BJ (cell line): ENCODE data around the gene GABRA5. TPM values are rescaled to one million over a fixed set of nuclear protein-coding genes. Genes with fewer than 3 reads are reported as not detected.

ENCODE experiments used
- CTCF ChIA-PET: fragments of 350-600 bp; formaldehyde crosslinking; extraction: SDS; loops from one replicate; lab custom pipeline; 2021; ENCODE audit warnings: antibody characterized with exemption, inconsistent platforms; lab: Yijun Ruan, JAX
- POLR2A ChIA-PET: fragments of 300-600 bp; sonication (Branson Sonifier 250); formaldehyde crosslinking; extraction: SDS; loops from one replicate; lab custom pipeline; 2021; ENCODE audit warnings: antibody characterized with exemption; lab: Charles Lee
- DNase-seq: peaks from one replicate; pipeline ENCODE4 v3.0.0-alpha.2; 2011; ENCODE audit warnings: low read depth
- H3K27me3 ChIP-seq: 2 replicates; pipeline ENCODE4 v1.6.0; 2011; ENCODE audit warnings: low read length; ENCODE audit not compliant: control insufficient read depth, insufficient read depth
- H3K36me3 ChIP-seq: 2 replicates; pipeline ENCODE4 v1.5.1; 2011; ENCODE audit warnings: low read length; ENCODE audit not compliant: control insufficient read depth, insufficient read depth
- H3K4me3 ChIP-seq: 2 replicates; pipeline ENCODE4 v1.5.1; 2011; ENCODE audit warnings: low read depth, mild to moderate bottlenecking, control low read depth, low read length
- CTCF ChIP-seq: IDR thresholded peaks from 2 replicates; pipeline ENCODE4 v1.5.1; 2011; ENCODE audit warnings: low read depth, mild to moderate bottlenecking, control low read depth, inconsistent platforms, low read length, moderate library complexity; ENCODE audit not compliant: insufficient read depth
- polyA plus RNA-seq: library from polyadenylated mRNA; depleted of rRNA; stranded (reverse); fragments of >200 nt; gene quantifications from 2 replicates; pipeline ENCODE4 v1.2.3, GENCODE V29; 2011

Gene GABRA5
- polyA plus RNA-seq, 1 experiment, result 0.40 TPM

GRCh38 chr15:26841941-26842340, 24.9 kb upstream of the GABRA5 start:
- no peak overlapping the region for H3K4me3 ChIP-seq
- DNase-seq, result no peak
- CTCF ChIA-PET, result no interaction called here
- no peak for TF ChIP-seq CTCF
- H3K36me3 ChIP-seq, result no peaks in the 10 kb centered on the region
- H3K27me3 ChIP-seq, result no peaks in the 10 kb centered on the region
- POLR2A ChIA-PET, result no interaction called here

- H3K4me3 ChIP-seq, result no peak overlapping the region
- no peaks in the 10 kb centered on the region for H3K27me3 ChIP-seq
- TF ChIP-seq CTCF, result no peak
- DNase-seq, result no peak
- CTCF ChIA-PET, result no interaction called here
- POLR2A ChIA-PET, result no interaction called here
- H3K36me3 ChIP-seq, result no peaks in the 10 kb centered on the region
Measured at GRCh38 chr15:26842391-26842790, 24.5 kb upstream of the GABRA5 start.

GRCh38 chr15:26844901-26845300, 22.0 kb upstream of the GABRA5 start:
- CTCF ChIA-PET, result no interaction called here
- no peaks in the 10 kb centered on the region for H3K27me3 ChIP-seq
- no peak for DNase-seq
- no peak overlapping the region for H3K4me3 ChIP-seq
- POLR2A ChIA-PET, result no interaction called here
- no peak for TF ChIP-seq CTCF
- H3K36me3 ChIP-seq, result no peaks in the 10 kb centered on the region

- no peak for DNase-seq
- TF ChIP-seq CTCF, result no peak
- Histone ChIP-seq H3K4me3 (no peak overlapping the region), H3K36me3 (no peaks in the 10 kb centered on the region), H3K27me3 (no peaks in the 10 kb centered on the region)
- CTCF ChIA-PET, result no interaction called here
- POLR2A ChIA-PET, result no interaction called here
Measured at GRCh38 chr15:26848498-26848897, 18.4 kb upstream of the GABRA5 start.

- DNase-seq, result no peak
- ChIA-PET CTCF (no interaction called here), POLR2A (no interaction called here)
- TF ChIP-seq CTCF, result no peak
- H3K27me3 ChIP-seq, result no peaks in the 10 kb centered on the region
- H3K4me3 ChIP-seq, result no peak overlapping the region
- H3K36me3 ChIP-seq, result no peaks in the 10 kb centered on the region
Measured at GRCh38 chr15:26850161-26850560, 16.7 kb upstream of the GABRA5 start.
